Measurements from ENCODE around the gene JAK3. TPM values are rescaled to one million over a fixed set of nuclear protein-coding genes. Genes with fewer than 3 reads are reported as not detected.

JAK3 gene
- 0.21 to 0.29 TPM (median 0.27 TPM) in 5 replicates for total RNA-seq (2022; extraction: Qiagen RNA extraction)

GRCh38 chr19:17847538-17848366, at the start of gene JAK3:
Gene JAK3, minus strand, starts transcription at chr19:17847982. Its CDS starts 3,565 bp downstream, at chr19:17844417.

GRCh38 chr19:17871878-17872250, 24.1 kb upstream of the JAK3 start, which contains the start of gene SLC5A5:
Gene SLC5A5, plus strand, starts transcription at chr19:17871945. Its CDS starts 375 bp downstream, at chr19:17872320.

DNA sequence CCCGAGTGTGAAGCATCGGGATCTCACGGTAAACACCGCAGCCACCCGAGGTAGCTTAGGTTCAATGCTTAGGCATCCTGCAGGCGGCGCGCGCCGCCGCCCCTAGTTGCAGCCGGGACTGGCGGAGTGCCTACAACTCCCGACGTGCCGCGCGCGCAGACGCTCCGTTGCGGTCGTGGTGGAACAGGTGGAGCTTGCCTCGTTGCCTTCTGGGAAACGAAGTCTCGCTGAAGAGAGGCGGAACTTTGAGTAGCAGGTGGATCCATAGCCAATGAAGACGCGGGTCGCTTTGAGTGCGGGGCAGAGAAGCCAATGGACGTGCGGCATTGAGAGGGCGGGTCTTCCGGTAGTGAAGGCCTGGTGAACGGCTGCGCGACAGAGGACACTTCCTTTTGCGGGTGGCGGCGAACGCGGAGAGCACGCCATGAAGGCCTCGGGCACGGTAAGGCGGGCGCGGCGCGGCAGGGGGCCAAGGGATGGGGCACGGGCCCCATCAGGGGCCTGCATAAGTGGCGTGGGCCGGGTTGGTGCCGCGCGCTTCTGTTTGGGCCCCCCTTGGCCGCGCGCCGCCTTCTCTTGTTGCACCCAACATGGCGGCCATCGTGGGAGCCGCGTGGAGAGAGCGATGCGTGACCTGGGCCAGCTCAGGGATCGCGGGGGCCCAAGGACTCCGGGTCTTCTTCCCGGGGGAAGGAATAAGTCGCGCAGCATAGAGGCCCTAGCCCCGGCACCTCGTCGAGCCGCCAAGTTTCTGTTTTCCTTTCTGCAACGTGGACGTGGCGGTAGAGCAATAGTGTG, 11.9 kb upstream of the JAK3 start, which contains the start of gene RPL18A:
RPL18A (plus strand) TSS at position 378 of the 798 bp plus-strand sequence; CDS start at position 425, 47 bp downstream.

GRCh38 chr19:17821190-17821589, 26.6 kb downstream of the JAK3 start, which contains the start of gene INSL3:
Gene INSL3, minus strand, starts transcription at chr19:17821519. Its CDS starts 13 bp downstream, at chr19:17821506.

DNA sequence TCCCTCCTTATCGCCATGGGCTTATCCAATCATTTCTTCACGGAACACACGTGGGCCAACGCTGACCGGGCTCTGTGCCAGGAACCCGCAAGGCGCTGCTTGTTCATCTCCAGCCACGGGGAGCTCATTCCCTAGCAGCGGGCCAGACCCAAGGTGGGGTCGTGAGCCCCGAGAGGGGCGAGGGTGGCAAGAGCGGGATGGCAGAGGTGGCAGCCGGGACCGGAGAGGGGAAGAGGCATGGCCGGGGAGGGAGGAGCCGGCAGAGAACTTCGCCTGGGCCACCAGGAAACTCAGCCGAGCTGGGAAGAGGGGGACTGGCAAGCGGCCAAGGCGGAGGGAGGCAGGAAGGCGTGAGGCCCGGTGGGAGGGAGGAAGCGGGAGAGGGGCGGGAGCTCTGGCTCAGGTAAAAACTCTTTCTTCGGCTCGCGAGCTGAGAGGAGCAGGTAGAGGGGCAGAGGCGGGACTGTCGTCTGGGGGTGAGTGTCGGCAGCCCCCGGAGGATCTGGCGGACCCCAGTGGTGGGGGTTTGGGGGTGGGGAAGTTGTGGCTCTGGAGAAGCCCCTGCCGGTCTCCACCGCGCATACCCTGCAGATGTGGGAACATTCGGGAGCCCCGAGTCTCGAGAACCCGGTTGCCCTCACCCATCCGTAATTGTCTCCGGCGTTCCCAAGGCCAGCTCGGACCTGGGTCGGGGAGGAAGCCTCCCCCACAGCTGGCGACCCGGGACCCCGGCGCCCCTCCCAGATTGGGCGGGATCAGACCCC, 52.9 kb downstream of the JAK3 start, which contains the start of gene B3GNT3:
B3GNT3 (plus strand) TSS at position 408 of the 764 bp plus-strand sequence. CDS start 12,670 bp downstream, outside the sequence.

Other genes with a start within 250 kb of the JAK3 start
- gene UNC13A, start 159.6 kb downstream of the JAK3 start, total RNA-seq (2022; extraction: Qiagen RNA extraction): 1.0 to 1.7 TPM (median 1.3 TPM) in 5 replicates
- gene MAP1S, start 128.5 kb downstream of the JAK3 start, total RNA-seq (2022; extraction: Qiagen RNA extraction): 27.6 to 35.0 TPM (median 33.4 TPM) in 5 replicates
- 17.6 to 21.4 TPM (median 18.4 TPM) in 5 replicates for gene FCHO1, start 96.5 kb downstream of the JAK3 start, total RNA-seq (2022; extraction: Qiagen RNA extraction)
- 3.8 to 4.5 TPM (median 4.2 TPM) in 5 replicates for gene B3GNT3, start 52.8 kb downstream of the JAK3 start, total RNA-seq (2022; extraction: Qiagen RNA extraction)
- gene INSL3, start 26.5 kb downstream of the JAK3 start, total RNA-seq (2022; extraction: Qiagen RNA extraction): 0.35 to 0.76 TPM (median 0.45 TPM) in 4 of 5 replicates, not detected in the other
- 1,831 to 2,390 TPM (median 2,250 TPM) in 5 replicates for gene RPL18A, start 11.9 kb upstream of the JAK3 start, total RNA-seq (2022; extraction: Qiagen RNA extraction)
- 0.23 to 0.41 TPM (median 0.29 TPM) in 5 replicates for gene SLC5A5, start 24.0 kb upstream of the JAK3 start, total RNA-seq (2022; extraction: Qiagen RNA extraction)
- 102 to 126 TPM (median 115 TPM) in 5 replicates for gene CCDC124, start 85.0 kb upstream of the JAK3 start, total RNA-seq (2022; extraction: Qiagen RNA extraction)
- 0.28 to 0.92 TPM (median 0.65 TPM) in 5 replicates for gene KCNN1, start 119.1 kb upstream of the JAK3 start, total RNA-seq (2022; extraction: Qiagen RNA extraction)
- gene ARRDC2, start 160.2 kb upstream of the JAK3 start, total RNA-seq (2022; extraction: Qiagen RNA extraction): 47.9 to 64.2 TPM (median 62.6 TPM) in 5 replicates
- not detected in 5 replicates for gene IL12RB1, start 239.0 kb upstream of the JAK3 start, total RNA-seq (2022; extraction: Qiagen RNA extraction)
- 1.8 to 2.5 TPM (median 2.2 TPM) in 5 replicates for gene MAST3, start 249.8 kb upstream of the JAK3 start, total RNA-seq (2022; extraction: Qiagen RNA extraction)